ENCODE measurements around the gene FAM3D. TPM values are rescaled to one million over a fixed set of nuclear protein-coding genes. Genes with fewer than 3 reads are reported as not detected.
"Not testable (repeated sequence)": the region's sequence is repeated elsewhere in the genome, so short reads cannot be mapped to it uniquely, and the experiment has no call there.

Gene FAM3D, protein sequence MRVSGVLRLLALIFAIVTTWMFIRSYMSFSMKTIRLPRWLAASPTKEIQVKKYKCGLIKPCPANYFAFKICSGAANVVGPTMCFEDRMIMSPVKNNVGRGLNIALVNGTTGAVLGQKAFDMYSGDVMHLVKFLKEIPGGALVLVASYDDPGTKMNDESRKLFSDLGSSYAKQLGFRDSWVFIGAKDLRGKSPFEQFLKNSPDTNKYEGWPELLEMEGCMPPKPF
- not detected for total RNA-seq

- H3K4me1 ChIP-seq (ENCODE audit: insufficient read depth, low read length) = peaks cover 8% of the 10 kb centered on the region
- no peaks in the 10 kb centered on the region for H3K27me3 ChIP-seq (ENCODE audit: insufficient read depth, low read length)
- no peak within 1 kb of the TSS for H3K4me3 ChIP-seq (ENCODE audit: low read length)
- no peaks in the 10 kb centered on the region for H3K9me3 ChIP-seq (ENCODE audit: low read depth, low read length)
These were observed at the start of gene FAM3D for GRCh38 chr3:58666683-58667082. Gene FAM3D (minus strand): TSS chr3:58666774. CDS start chr3:58655563, 11,211 bp downstream.

DNA sequence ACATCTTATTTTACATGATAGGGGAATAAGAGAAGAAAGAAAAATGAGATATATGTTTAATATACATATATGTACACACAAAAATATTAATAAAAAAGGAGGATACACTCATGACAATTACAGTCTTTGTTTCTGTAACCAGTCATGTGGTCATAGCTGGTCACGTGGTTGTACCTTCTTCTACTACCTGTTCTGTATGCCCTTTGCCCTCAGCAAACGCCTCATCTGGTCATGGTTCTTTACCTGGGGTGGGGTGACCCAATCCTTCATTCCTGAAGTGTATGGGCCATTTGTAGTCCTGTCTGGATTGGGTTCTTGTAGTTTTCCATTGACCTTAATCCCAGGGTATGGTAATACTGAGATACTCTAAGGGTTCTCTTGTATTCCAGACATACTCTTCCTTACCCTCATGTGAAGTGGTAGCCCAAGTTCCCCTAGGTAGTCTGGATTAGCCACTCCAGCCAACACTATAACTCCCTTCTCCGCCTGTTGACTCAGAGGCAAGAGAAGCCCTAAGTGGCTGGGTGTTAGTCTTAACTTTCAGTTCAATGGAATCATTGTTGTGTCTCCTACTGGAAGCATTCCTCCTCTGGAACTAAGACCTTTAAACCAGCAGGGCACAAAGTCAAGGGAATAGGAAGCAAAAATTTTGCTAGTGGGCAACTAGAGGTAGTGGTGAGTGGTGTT lies 47.3 kb upstream of the FAM3D start:
- Histone ChIP-seq H3K4me1 (ENCODE audit: insufficient read depth, low read length) (no peaks in the 10 kb centered on the region), H3K4me3 (ENCODE audit: low read length) (no peak overlapping the region), H3K9me3 (ENCODE audit: low read depth, low read length) (no peaks in the 10 kb centered on the region), H3K27me3 (ENCODE audit: insufficient read depth, low read length) (no peaks in the 10 kb centered on the region)

GRCh38 chr3:58711871-58712270 lies 45.3 kb upstream of the FAM3D start:
- no peaks in the 10 kb centered on the region for H3K9me3 ChIP-seq (ENCODE audit: low read depth, low read length)
- no peaks in the 10 kb centered on the region for H3K4me1 ChIP-seq (ENCODE audit: insufficient read depth, low read length)
- H3K27me3 ChIP-seq (ENCODE audit: insufficient read depth, low read length) = no peaks in the 10 kb centered on the region
- H3K4me3 ChIP-seq (ENCODE audit: low read length) = no peak overlapping the region

DNA sequence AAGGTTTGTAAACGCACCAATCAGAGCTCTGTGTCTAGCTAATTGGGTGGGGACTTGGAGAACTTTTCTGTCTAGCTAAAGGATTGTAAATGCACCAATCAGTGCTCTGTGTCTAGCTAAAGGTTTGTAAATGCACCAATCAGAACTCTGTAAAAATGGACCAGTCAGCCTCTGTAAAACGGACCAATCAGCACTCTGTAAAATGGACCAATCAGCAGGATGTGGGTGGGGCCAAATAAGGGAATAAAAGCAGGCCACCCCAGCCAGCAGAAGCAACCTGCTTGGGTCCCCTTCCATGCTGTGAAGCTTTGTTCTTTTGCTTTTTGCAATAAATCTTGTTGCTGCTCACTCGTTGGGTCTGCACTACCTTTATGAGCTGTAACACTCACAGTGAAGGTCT lies 42.4 kb upstream of the FAM3D start:
- not testable (repeated sequence) for H3K27me3 ChIP-seq (ENCODE audit: insufficient read depth, low read length); H3K4me1 ChIP-seq (ENCODE audit: insufficient read depth, low read length); H3K9me3 ChIP-seq (ENCODE audit: low read depth, low read length); H3K4me3 ChIP-seq (ENCODE audit: low read length)

DNA sequence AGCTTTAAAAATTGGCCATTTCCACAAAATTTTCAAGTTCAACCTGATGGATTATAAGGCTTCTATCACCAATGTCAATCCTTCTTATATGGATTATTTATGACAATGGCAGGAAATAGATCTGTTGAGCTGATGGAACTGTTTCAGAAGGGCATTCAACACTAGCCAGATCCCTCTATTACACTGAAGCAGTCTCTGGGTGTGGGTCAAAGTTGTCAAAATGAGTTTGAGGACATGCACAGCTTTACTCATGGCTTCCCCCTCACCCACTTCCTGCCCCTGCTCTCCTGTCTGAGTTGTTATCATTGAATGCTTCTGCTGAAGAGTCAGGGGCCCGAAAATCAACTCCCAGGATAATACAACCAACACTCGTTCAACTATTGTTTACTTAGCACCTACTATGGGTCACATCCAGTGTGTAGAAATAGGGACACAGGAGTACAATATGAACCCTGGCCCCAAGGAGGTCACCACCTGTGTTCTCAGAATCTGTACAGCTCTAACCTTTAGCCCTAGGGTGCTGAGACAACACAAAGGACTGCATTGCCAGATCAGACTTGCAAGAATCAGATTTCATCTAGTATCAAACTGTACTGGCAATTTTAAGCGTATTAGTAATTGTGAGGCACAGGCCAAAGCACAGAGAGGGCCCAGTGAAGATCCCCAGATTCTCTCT lies 41.7 kb upstream of the FAM3D start:
- Histone ChIP-seq H3K9me3 (ENCODE audit: low read depth, low read length) (no peaks in the 10 kb centered on the region), H3K27me3 (ENCODE audit: insufficient read depth, low read length) (no peaks in the 10 kb centered on the region), H3K4me3 (ENCODE audit: low read length) (no peak overlapping the region), H3K4me1 (ENCODE audit: insufficient read depth, low read length) (no peaks in the 10 kb centered on the region)

- H3K4me3 ChIP-seq (ENCODE audit: low read length) = no peak overlapping the region
- no peaks in the 10 kb centered on the region for H3K4me1 ChIP-seq (ENCODE audit: insufficient read depth, low read length)
- H3K9me3 ChIP-seq (ENCODE audit: low read depth, low read length) = no peaks in the 10 kb centered on the region
- no peaks in the 10 kb centered on the region for H3K27me3 ChIP-seq (ENCODE audit: insufficient read depth, low read length)
These were observed 40.9 kb upstream of the FAM3D start for GRCh38 chr3:58707390-58707930.

DNA sequence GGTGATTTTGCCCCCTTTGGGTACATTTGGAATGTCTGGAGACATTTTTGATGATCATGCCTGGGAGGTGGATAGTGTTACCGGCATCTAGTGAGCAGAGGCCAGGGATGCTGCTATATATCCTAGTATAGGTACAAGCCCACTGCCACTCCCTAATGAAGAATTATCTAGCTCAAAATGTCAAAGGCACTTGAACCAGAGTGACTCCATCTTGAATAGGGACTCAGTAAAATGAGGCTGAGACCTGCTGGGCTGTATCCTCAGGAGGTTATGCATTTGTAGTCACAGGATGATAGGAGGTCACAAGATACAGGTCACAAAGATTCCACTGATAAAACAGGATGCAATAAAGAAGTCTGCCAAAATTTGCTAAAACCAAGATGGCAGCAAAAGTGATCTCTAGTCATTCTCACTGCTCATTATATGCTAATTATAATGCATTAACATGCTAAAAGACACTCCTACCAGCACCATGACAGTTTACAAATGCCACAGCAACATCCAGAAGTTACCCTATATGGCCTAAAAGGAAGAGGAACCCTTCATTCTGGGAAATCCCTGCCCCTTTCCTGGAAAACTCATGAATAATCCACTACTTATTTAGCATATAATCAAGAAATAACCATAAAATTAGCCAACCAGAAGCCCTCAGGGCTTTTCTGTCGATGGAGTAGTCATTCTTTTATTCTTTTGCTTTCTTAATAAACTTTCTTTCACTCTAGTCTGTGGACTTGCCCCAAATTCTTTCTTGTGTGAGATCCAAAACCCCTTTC lies 40.0 kb upstream of the FAM3D start:
- no peaks in the 10 kb centered on the region for H3K27me3 ChIP-seq (ENCODE audit: insufficient read depth, low read length)
- H3K9me3 ChIP-seq (ENCODE audit: low read depth, low read length) = no peaks in the 10 kb centered on the region
- H3K4me3 ChIP-seq (ENCODE audit: low read length) = no peak overlapping the region
- H3K4me1 ChIP-seq (ENCODE audit: insufficient read depth, low read length) = no peaks in the 10 kb centered on the region

- Histone ChIP-seq H3K4me3 (ENCODE audit: low read length) (no peak overlapping the region), H3K27me3 (ENCODE audit: insufficient read depth, low read length) (no peaks in the 10 kb centered on the region), H3K9me3 (ENCODE audit: low read depth, low read length) (no peaks in the 10 kb centered on the region), H3K4me1 (ENCODE audit: insufficient read depth, low read length) (no peaks in the 10 kb centered on the region)
These were observed 38.2 kb upstream of the FAM3D start for GRCh38 chr3:58704745-58705144.

- not testable (repeated sequence) for H3K4me3 ChIP-seq (ENCODE audit: low read length); H3K4me1 ChIP-seq (ENCODE audit: insufficient read depth, low read length); H3K27me3 ChIP-seq (ENCODE audit: insufficient read depth, low read length); H3K9me3 ChIP-seq (ENCODE audit: low read depth, low read length)
These were observed 37.7 kb upstream of the FAM3D start for GRCh38 chr3:58704304-58704703.

DNA sequence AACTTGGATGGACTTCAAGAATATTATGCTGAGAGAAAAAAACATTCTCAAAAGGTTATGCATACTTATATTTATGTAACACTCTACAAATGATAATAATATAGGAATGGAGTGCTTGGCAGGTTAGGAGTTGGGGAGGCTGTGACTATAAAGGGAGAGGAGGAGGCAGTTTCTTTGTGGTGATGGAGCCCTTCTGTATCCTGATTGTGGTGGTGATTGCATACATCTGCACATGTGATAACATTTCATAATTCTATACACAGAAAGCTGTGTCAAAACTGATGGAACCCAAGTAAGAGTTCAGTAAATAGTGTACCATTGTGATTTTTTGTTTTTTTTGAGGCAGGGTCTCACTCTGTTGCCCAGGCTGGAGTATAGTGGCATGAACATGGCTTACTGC lies 31.7 kb upstream of the FAM3D start:
- Histone ChIP-seq H3K9me3 (ENCODE audit: low read depth, low read length) (no peaks in the 10 kb centered on the region), H3K27me3 (ENCODE audit: insufficient read depth, low read length) (no peaks in the 10 kb centered on the region), H3K4me3 (ENCODE audit: low read length) (no peak overlapping the region), H3K4me1 (ENCODE audit: insufficient read depth, low read length) (no peaks in the 10 kb centered on the region)

- Histone ChIP-seq H3K4me3 (ENCODE audit: low read length) (no peak overlapping the region), H3K27me3 (ENCODE audit: insufficient read depth, low read length) (no peaks in the 10 kb centered on the region), H3K4me1 (ENCODE audit: insufficient read depth, low read length) (no peaks in the 10 kb centered on the region), H3K9me3 (ENCODE audit: low read depth, low read length) (no peaks in the 10 kb centered on the region)
These were observed 31.0 kb upstream of the FAM3D start for GRCh38 chr3:58697561-58697960.

DNA sequence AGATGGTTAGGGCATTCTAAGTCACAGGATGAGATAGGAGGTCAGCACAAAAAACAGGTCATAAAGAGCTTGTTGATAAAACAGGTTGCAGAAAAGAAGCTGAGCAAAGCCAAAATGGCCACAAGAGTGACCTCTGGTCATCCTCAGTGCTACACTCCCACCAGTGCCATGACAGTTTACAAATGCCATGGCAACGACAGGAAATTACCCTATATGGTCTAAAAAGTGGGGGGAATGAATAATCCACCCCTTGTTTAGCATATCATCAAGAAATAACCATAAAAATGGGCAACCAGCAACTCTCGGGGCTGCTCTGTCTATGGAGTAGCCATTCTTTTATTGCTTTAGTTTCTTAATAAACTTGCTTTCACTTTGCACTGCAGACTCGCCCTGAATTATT lies 30.2 kb upstream of the FAM3D start:
- not testable (repeated sequence) for H3K9me3 ChIP-seq (ENCODE audit: low read depth, low read length); H3K27me3 ChIP-seq (ENCODE audit: insufficient read depth, low read length); H3K4me3 ChIP-seq (ENCODE audit: low read length); H3K4me1 ChIP-seq (ENCODE audit: insufficient read depth, low read length)

- Histone ChIP-seq H3K9me3 (ENCODE audit: low read depth, low read length) (peaks cover 10% of the 10 kb centered on the region), H3K4me1 (ENCODE audit: insufficient read depth, low read length) (no peaks in the 10 kb centered on the region), H3K27me3 (ENCODE audit: insufficient read depth, low read length) (no peaks in the 10 kb centered on the region), H3K4me3 (ENCODE audit: low read length) (no peak overlapping the region)
These were observed 29.5 kb upstream of the FAM3D start for GRCh38 chr3:58696093-58696492.

DNA sequence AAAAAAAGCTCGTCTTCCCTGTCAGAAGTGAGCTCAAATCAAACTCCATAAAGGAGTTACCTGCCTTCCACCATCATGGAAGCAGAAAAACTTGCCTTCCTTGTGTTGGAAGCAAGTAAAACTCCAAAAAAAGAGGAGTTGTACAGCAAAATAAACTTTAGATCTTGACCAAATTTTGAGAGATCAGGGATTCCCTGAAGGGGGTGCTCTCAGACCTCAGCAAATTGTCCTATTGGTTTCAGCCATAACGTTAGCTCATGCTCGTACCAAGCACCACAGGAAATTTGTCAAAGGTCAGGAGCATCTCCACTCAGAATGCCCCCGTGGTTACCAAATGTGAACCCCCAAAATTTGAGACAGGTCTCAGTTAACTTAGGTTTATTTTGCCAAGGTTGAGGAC lies 28.7 kb upstream of the FAM3D start:
- H3K4me3 ChIP-seq (ENCODE audit: low read length); H3K4me1 ChIP-seq (ENCODE audit: insufficient read depth, low read length); H3K27me3 ChIP-seq (ENCODE audit: insufficient read depth, low read length): not testable (repeated sequence)
- H3K9me3 ChIP-seq (ENCODE audit: low read depth, low read length) = peaks cover 19% of the 10 kb centered on the region

All from mononuclear cell (primary cell).